HG03521 (cell line): ENCODE results near the gene COQ2.

Experiments used
- ATAC-seq: cut with Tn5 transposase; IDR thresholded peaks from one replicate; pipeline ENCODE4 v1.9.1; 2021; ENCODE audit warnings: mild to moderate bottlenecking, moderate library complexity; ENCODE audit not compliant: unreplicated experiment

COQ2 gene

GRCh38 chr4:83219344-83220331 lies 65.0 kb downstream of the COQ2 start:
- ATAC-seq, result no peak

GRCh38 chr4:83217721-83218522 lies 66.7 kb downstream of the COQ2 start:
- ATAC-seq, result peak; percentile 66

GRCh38 chr4:83216959-83217683 lies 67.5 kb downstream of the COQ2 start:
- no peak for ATAC-seq

GRCh38 chr4:83214079-83214478 lies 70.5 kb downstream of the COQ2 start:
- ATAC-seq, result no peak
